Measurements from ENCODE around the gene PPEF2. TPM values are rescaled to one million over a fixed set of nuclear protein-coding genes. Genes with fewer than 3 reads are reported as not detected.

The PPEF2 gene
- total and polyA plus RNA-seq, 10 of the 15 experiments (the other 5 are each of a cell fraction or from before 2014, with no cell fraction given): not detected

GRCh38 chr4:75845992-75846391 is 56.3 kb downstream of the PPEF2 start:
- no TSS peak for BruUV-seq (replicated peaks)
- H3K27ac ChIP-seq (ENCODE audit: control insufficient read depth, insufficient read depth): no peak overlapping the region
- ATAC-seq (no peak), FAIRE-seq (no peak), DNase-seq (ENCODE audit: low read depth, low spot score) (no peak)
- SMC1A ChIA-PET (ENCODE audit: uncharacterized antibody, unreplicated experiment): interaction anchor here (1.1 kb wide), 1 partner anchor 1171 kb away, joined by 3 read pairs; no protein-coding TSS in a partner anchor
- no peaks in the 10 kb centered on the region for H3K36me3 ChIP-seq (ENCODE audit: control insufficient read depth in 2 of 2, insufficient read depth in 2 of 2, low read length in 1 of 2)
- no peak overlapping the region for H3K9ac ChIP-seq (ENCODE audit: control insufficient read depth, insufficient read depth, low read length)
- in situ Hi-C loops (cut with MboI) (no loop called here), intact Hi-C loops (cut with micrococcal nuclease; ENCODE audit: unreplicated experiment) (no loop called here)
- WGBS (ENCODE audit: insufficient coverage, insufficient replicate concordance, low lambda C conversion rate, missing lambda C conversion rate): 32% methylated on average over 2 of the region's 2 CpGs
- H2AFZ ChIP-seq (ENCODE audit: control insufficient read depth, low read depth, low read length): no peak overlapping the region
- no peak overlapping the region for H3K4me3 ChIP-seq
- H4K20me1 ChIP-seq (ENCODE audit: control insufficient read depth, insufficient read depth): no peaks in the 10 kb centered on the region
- CTCF ChIA-PET: interaction anchor here (1.1 kb wide), 1 partner anchor 12 kb away, joined by 3 read pairs; no protein-coding TSS in a partner anchor
- TF ChIP-seq RB1 (IDR thresholded peaks at IDR 0.05; ENCODE audit: borderline replicate concordance): no peak
- TF ChIP-seq ZBED1 (IDR thresholded peaks at IDR 0.05; ENCODE audit: borderline replicate concordance): no peak
- TF ChIP-seq PAX5 (IDR thresholded peaks at IDR 0.05; ENCODE audit: borderline replicate concordance, low read depth, low read length): no peak
- TF ChIP-seq WRNIP1 (IDR thresholded peaks at IDR 0.05; ENCODE audit: borderline replicate concordance, low read depth, low read length): no peak
- TF ChIP-seq BRCA1 (IDR thresholded peaks at IDR 0.05; ENCODE audit: low read depth, low read length): no peak
- no peak for TF ChIP-seq POLR2AphosphoS2 (IDR thresholded peaks at IDR 0.05; ENCODE audit: low read depth, low read length)
- no peak for TF ChIP-seq STAT1 (conservative IDR thresholded peaks at IDR 0.05)
- TF ChIP-seq PKNOX1 (IDR thresholded peaks at IDR 0.05): no peak
- no peak for TF ChIP-seq ZBTB4 (CRISPR knock-in tag; IDR thresholded peaks at IDR 0.05)
- TF ChIP-seq TAF1 (IDR thresholded peaks at IDR 0.05; ENCODE audit: borderline replicate concordance, low read depth, low read length): no peak
- RAD21 ChIA-PET (ENCODE audit: unreplicated experiment): no interaction called here
- H3K4me2 ChIP-seq (ENCODE audit: control insufficient read depth, insufficient read depth): no peak overlapping the region
- H3K27me3 ChIP-seq (replicated peaks in 1 of 2; ENCODE audit: control insufficient read depth in 2 of 2, insufficient read depth in 2 of 2, low read length in 1 of 2): no peaks in the 10 kb centered on the region
- no peaks in the 10 kb centered on the region for H3K79me2 ChIP-seq (ENCODE audit: control insufficient read depth, insufficient read depth, low read length)
- POLR2A ChIA-PET: no interaction called here
- H3K9me3 ChIP-seq (replicated peaks; ENCODE audit: control insufficient read depth, insufficient read depth, low read length): no peaks in the 10 kb centered on the region
- no peaks in the 10 kb centered on the region for H3K4me1 ChIP-seq (ENCODE audit: control insufficient read depth, insufficient read depth, low read length)

Measured in GM12878 (cell line).